Measurements from ENCODE around the gene LRBA. TPM values are rescaled to one million over a fixed set of nuclear protein-coding genes. Genes with fewer than 3 reads are reported as not detected.

LRBA gene
- total RNA-seq, 1 donor from 2014 or later, result 66.2 TPM

- Mint-ChIP-seq H3K9me3 (no peaks in the 10 kb centered on the region), H3K4me3 (peak overlapping the region; percentile 86), H3K27ac (peak overlapping the region; percentile 94), H3K4me1 (peaks cover 47% of the 10 kb centered on the region), H3K27me3 (ENCODE audit: low read depth) (peaks cover 81% of the 10 kb centered on the region), H3K36me3 (peaks cover 2% of the 10 kb centered on the region)
- TF ChIP-seq CTCF (IDR thresholded peaks at IDR 0.05; ENCODE audit: unreplicated experiment), result no peak
- DNase-seq (ENCODE audit: low spot score in 2 of 2, unreplicated experiment in 2 of 2), result peak in 1 of 2 experiments; percentile 54
Measured at GRCh38 chr4:150581641-150582051, 433.4 kb downstream of the LRBA start.

DNA sequence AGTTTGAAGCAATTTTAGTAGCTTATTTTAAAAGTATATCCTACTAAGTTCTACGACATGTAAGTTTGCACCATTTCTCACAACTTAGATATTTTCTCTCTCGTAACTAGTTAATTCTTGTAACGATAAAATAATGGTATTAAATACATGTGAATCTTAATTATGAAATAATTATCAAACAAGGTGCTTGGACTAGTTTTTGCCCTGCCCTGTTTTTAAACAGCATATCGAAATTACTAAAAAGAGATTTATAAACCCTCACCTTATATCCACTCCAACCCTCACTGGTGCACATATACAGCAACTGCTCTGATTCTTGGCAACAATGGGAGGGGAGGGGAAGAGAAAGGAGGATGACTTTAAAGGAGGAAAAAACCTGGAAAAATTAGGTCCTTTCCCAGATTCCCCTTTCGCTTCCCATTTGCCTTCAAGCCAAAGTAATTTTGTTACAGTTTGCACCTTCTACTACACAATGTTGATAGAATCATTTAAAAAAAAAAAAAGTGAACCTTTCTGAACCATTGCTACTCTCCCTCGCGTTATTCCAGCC is 434.0 kb downstream of the LRBA start:
- H3K9me3 Mint-ChIP-seq, result no peaks in the 10 kb centered on the region
- DNase-seq (ENCODE audit: low spot score in 2 of 2, unreplicated experiment in 2 of 2), result no peak
- peak overlapping the region; percentile 86 for H3K4me3 Mint-ChIP-seq
- no peak for TF ChIP-seq CTCF (IDR thresholded peaks at IDR 0.05; ENCODE audit: unreplicated experiment)
- H3K27me3 Mint-ChIP-seq (ENCODE audit: low read depth), result peaks cover 77% of the 10 kb centered on the region
- H3K36me3 Mint-ChIP-seq, result peaks cover 2% of the 10 kb centered on the region
- peak overlapping the region; percentile 94 for H3K27ac Mint-ChIP-seq
- peaks cover 47% of the 10 kb centered on the region for H3K4me1 Mint-ChIP-seq

DNA sequence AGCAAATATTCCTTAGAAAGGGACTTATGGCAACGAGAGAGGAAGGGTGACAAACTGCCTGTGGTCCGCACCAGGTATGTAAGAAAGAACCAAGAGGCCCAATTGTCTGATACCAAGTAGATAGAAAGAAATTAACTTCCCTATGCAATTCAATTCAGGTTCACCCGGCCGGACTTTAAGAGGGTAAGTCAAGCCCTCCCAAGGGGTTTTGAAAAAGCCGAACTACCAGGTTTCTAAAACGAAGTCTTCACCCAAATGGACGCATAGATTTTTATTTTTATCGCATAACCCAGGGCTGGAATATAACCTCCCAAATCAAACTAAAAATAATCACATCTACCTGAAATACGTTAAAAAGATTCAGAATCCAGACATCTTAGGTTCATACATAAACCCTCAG is 434.8 kb downstream of the LRBA start:
- TF ChIP-seq CTCF (IDR thresholded peaks at IDR 0.05; ENCODE audit: unreplicated experiment), result no peak
- H3K9me3 Mint-ChIP-seq, result no peaks in the 10 kb centered on the region
- peaks cover 72% of the 10 kb centered on the region for H3K27me3 Mint-ChIP-seq (ENCODE audit: low read depth)
- no peaks in the 10 kb centered on the region for H3K36me3 Mint-ChIP-seq
- peak overlapping the region; percentile 86 for H3K4me3 Mint-ChIP-seq
- peaks cover 47% of the 10 kb centered on the region for H3K4me1 Mint-ChIP-seq
- H3K27ac Mint-ChIP-seq, result peak overlapping the region; percentile 88
- no peak for DNase-seq (ENCODE audit: low spot score in 2 of 2, unreplicated experiment in 2 of 2)

- H3K4me1 Mint-ChIP-seq, result peaks cover 47% of the 10 kb centered on the region
- peak overlapping the region; percentile 88 for H3K27ac Mint-ChIP-seq
- TF ChIP-seq CTCF (IDR thresholded peaks at IDR 0.05; ENCODE audit: unreplicated experiment), result no peak
- peaks cover 68% of the 10 kb centered on the region for H3K27me3 Mint-ChIP-seq (ENCODE audit: low read depth)
- DNase-seq (ENCODE audit: low spot score in 2 of 2, unreplicated experiment in 2 of 2), result peak in 1 of 2 experiments; percentile 59
- H3K9me3 Mint-ChIP-seq, result no peaks in the 10 kb centered on the region
- H3K36me3 Mint-ChIP-seq, result no peaks in the 10 kb centered on the region
- H3K4me3 Mint-ChIP-seq, result peak overlapping the region; percentile 86
Measured at GRCh38 chr4:150579551-150580234, 435.4 kb downstream of the LRBA start.

- Mint-ChIP-seq H3K9me3 (no peaks in the 10 kb centered on the region), H3K27ac (peak overlapping the region; percentile 88), H3K4me1 (peaks cover 44% of the 10 kb centered on the region), H3K36me3 (no peaks in the 10 kb centered on the region), H3K27me3 (ENCODE audit: low read depth) (peaks cover 61% of the 10 kb centered on the region), H3K4me3 (peak overlapping the region; percentile 86)
- DNase-seq (ENCODE audit: low spot score in 2 of 2, unreplicated experiment in 2 of 2), result no peak
- TF ChIP-seq CTCF (IDR thresholded peaks at IDR 0.05; ENCODE audit: unreplicated experiment), result no peak
Measured at GRCh38 chr4:150578745-150579501, 436.2 kb downstream of the LRBA start.
